GM19372 (cell line): ENCODE data around the gene NEK1.

Source experiments
- ATAC-seq: cut with Tn5 transposase; IDR thresholded peaks from one replicate; pipeline ENCODE4 v1.9.1; 2021; ENCODE audit warnings: mild to moderate bottlenecking, low read depth, moderate library complexity; ENCODE audit not compliant: unreplicated experiment

NEK1 gene

GRCh38 chr4:169611991-169612870 lies at the start of gene NEK1:
Gene NEK1, minus strand, starts transcription at chr4:169612583. Its CDS starts 9,953 bp downstream, at chr4:169602630.
- ATAC-seq, result peak; percentile 90

- no peak for ATAC-seq
Observed at GRCh38 chr4:169661761-169662160, 49.4 kb upstream of the NEK1 start.

- ATAC-seq, result no peak
Observed at GRCh38 chr4:169660929-169661328, 48.5 kb upstream of the NEK1 start.

- peak; percentile 99 for ATAC-seq
Observed at GRCh38 chr4:169659716-169660670, 47.6 kb upstream of the NEK1 start.

GRCh38 chr4:169658975-169659715 lies 46.8 kb upstream of the NEK1 start:
- no peak for ATAC-seq

GRCh38 chr4:169658196-169658595 lies 45.8 kb upstream of the NEK1 start:
- ATAC-seq, result no peak

- no peak for ATAC-seq
Observed at GRCh38 chr4:169657470-169658107, 45.2 kb upstream of the NEK1 start.

GRCh38 chr4:169655401-169655800 lies 43.0 kb upstream of the NEK1 start:
- no peak for ATAC-seq

- no peak for ATAC-seq
Observed at GRCh38 chr4:169652535-169652934, 40.2 kb upstream of the NEK1 start.

GRCh38 chr4:169650227-169650936 lies 38.0 kb upstream of the NEK1 start:
- ATAC-seq, result no peak

GRCh38 chr4:169649545-169650226 lies 37.3 kb upstream of the NEK1 start:
- ATAC-seq, result no peak

GRCh38 chr4:169645627-169646026 lies 33.2 kb upstream of the NEK1 start:
- ATAC-seq, result no peak

- ATAC-seq, result no peak
Observed at GRCh38 chr4:169644802-169645201, 32.4 kb upstream of the NEK1 start.

- no peak for ATAC-seq
Observed at GRCh38 chr4:169640261-169640870, 28.0 kb upstream of the NEK1 start.

GRCh38 chr4:169634975-169635374 lies 22.6 kb upstream of the NEK1 start:
- no peak for ATAC-seq

- no peak for ATAC-seq
Observed at GRCh38 chr4:169632896-169633295, 20.5 kb upstream of the NEK1 start.

GRCh38 chr4:169630069-169630468 lies 17.7 kb upstream of the NEK1 start:
- ATAC-seq, result no peak

- no peak for ATAC-seq
Observed at GRCh38 chr4:169628579-169628978, 16.2 kb upstream of the NEK1 start.
